NCI-H2196 (cell line): ENCODE data around the gene C9.
"Not testable (repeated sequence)": the region's sequence is repeated elsewhere in the genome, so short reads cannot be mapped to it uniquely, and the experiment has no call there.

Experiments used
- DNase-seq: peaks from one replicate; lab custom pipeline; 2025; ENCODE audit not compliant: unreplicated experiment; lab: John Stamatoyannopoulos, UW

C9 gene

DNA sequence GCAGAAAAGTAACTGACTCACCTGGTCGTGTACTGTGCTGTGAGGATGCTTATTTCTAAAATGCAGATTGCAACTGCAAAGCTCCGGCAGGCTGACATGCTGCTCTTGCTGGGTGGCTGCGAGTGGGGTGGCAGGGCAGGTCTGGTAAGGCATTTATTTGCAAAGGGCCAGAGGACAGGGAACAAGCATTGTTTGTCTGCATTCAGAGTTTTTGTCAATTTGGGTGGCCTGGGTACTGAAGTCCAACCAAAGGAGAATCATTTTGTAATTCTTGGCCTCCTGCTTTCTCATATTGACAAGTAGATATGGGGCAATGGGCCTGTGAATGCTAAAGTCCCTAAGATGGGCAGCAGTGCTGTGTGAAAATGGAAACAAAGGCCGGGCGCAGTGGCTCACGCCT, at the start of gene C9:
C9 (minus strand) TSS at position 129 of the 400 bp plus-strand sequence; CDS start at position 98, 31 bp downstream.
- no peak for DNase-seq

GRCh38 chr5:39413771-39414170, 49.5 kb upstream of the C9 start:
- DNase-seq = no peak

GRCh38 chr5:39412721-39413394, 48.6 kb upstream of the C9 start:
- DNase-seq = no peak

DNA sequence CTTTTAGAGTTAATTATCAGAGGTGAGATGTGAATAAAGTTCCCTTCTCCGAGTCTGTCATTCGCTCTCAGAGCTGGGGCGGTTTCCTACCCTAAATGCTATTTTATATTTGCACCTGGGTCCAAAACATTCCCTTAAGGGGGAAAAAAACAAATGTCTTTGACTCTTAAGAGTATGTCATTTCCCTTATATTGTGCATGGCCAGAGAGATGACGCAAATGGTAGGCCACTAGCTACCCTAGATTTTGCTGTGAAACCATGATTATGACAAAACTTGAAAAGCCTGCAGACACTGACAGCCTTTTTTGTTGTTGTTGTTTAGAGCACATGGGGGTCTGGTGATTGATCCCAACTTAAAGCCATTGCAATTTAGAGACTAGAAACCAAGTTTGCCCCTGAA, 47.7 kb upstream of the C9 start:
- DNase-seq = no peak

- DNase-seq = no peak
Observed at GRCh38 chr5:39411061-39411460, 46.8 kb upstream of the C9 start.

DNA sequence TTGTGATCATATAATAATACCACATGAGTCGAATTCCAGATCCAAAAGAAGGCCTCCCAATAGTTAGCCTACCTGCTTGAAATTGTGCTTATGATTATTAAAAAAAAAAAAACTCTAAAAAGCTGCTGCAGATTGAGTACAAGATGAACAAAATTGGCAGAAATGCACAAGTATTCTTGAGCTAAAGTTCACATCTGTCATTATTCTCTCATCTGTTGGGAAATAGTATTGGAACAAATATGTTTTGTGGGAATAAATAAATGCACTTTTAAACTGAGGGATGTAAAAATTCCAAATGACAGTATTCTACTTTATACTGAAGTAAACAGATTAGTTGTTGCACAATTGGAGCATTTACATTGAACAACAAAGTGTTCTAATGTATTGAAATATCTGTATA, 44.7 kb upstream of the C9 start:
- DNase-seq = no peak

DNA sequence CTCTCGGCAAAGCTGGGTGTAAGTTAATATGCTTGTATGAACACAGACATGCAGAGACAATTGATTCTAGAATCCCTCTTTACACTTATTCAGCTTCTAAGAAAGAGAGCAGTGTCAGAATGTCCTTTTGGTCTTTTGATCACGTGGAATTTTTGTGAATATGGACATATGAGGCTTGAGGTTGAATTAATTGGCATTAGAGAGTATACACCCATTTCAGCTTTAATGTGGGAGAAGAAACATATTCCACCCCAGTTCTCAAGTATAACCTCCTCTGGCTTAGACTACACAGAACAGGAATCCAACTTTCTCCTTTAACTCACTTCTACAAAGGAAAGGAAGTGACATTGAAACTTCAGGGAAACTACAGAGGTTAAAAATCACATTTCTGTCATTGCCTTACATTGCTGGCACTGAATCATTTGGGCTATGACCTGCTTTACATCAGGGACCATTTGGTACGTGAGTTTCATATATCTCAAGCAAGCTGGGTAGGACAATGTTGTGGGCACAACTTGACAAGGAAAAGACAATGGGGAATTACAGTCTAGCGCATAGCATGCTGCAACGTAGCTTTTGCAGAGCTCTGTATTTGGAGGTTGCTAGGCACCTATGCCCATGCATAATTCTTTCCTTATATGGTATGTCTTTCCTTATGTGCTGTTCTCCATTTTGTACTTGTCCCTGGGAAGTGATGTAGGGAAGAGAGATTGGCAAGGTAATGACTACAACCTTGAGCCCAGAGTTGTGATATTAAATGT, 41.0 kb upstream of the C9 start:
- no peak for DNase-seq

- DNase-seq = not testable (repeated sequence)
Observed at GRCh38 chr5:39403761-39404160, 39.5 kb upstream of the C9 start.

- not testable (repeated sequence) for DNase-seq
Observed at GRCh38 chr5:39402140-39402539, 37.8 kb upstream of the C9 start.

- no peak for DNase-seq
Observed at GRCh38 chr5:39400713-39401578, 36.7 kb upstream of the C9 start.

DNA sequence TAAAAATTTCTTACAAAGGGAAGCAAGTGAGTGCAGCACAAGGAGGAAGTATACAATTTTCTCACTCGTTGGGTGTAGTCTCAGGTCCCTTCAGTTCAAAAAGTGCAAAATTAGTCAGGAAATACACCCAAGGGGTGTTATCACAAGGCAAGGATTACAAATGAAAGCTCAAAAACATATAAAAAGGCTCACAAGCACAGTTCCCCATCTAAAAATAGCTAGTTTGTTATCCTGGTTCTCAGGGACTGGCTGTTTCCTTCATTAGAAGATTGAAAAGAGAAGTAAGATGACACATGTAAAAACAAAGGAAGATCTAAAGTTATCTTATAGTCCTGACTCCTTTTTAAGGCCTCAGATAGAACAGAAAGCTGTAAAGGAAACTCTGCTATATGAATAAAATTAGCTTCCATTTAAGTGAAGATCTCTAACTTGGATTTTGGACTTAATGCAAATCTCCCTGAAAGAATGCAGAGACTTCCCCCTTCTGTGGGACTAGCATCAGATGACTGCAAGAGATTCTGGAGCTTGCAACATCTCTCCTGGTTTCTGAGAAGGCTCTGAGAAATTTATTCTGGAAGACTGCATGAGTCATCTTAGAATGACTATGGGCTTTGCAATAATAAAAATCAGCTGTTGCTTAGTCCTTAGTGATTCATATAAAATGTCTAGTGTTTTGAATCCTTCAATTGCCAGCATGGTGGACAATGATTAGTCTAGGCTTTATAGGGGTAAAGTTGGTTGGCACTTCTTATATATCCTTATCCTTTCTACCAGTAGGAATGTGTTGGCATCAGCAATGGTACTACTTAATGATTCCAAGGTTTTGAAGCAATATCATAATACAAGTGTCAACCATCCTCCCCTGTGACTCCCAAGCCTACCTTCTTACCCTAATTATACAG, 35.1 kb upstream of the C9 start:
- no peak for DNase-seq

- DNase-seq = no peak
Observed at GRCh38 chr5:39396843-39397242, 32.5 kb upstream of the C9 start.

DNA sequence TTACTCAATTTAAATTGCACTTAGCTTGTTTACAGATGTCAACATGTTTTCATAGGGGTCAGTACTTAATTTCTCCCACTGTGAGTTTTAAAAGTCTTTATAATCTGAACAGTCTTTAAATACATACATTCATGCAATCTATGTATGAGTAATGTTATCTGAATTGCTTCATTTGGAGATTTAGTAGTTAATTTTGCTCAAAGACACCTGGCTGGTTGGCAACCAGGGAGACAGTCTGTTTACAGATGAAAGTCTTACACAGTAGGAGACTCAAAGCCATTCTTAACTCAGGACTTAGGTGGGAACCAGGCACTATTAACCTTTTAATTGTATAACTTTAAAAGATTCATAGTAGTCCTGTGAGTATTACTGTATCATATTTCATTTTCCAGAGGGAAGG, 31.2 kb upstream of the C9 start:
- no peak for DNase-seq

DNA sequence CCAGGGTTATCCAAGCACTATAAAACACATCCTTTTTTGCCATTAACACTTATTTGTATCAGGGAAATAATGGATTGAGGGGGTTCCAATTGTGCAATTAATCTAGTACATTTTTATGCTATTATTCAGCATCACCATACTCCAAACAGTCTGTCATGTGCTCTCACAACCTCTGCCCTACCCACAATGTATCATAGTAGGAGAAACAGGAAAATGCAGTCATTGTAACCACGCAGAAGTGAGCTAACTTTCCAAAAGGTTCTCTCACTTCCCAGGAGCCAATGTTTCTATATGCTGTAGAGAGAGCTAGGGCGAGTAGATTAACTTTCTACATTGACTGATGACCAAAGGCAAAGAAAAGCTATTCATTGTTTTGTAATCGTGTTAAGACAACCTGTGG, 30.7 kb upstream of the C9 start:
- no peak for DNase-seq

- DNase-seq = no peak
Observed at GRCh38 chr5:39390945-39391344, 26.6 kb upstream of the C9 start.

DNA sequence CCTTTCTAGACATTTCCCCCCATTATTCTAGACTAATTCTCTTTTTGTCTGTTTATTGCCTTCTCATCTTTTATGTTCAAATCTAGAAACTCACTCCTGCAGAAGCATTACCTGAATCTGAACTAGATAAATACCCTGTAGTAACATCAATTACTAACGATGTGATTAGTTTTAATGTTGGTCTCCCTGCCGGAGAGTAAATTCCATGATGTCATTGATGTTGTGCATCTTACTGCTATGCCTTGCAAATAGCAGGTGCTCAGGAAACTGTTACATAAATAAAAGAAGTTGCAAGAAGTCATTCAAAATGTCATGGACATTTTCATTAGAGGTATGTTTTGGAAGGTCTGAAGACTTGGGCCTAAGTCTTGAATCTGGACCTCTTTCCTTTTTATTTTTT, 23.0 kb upstream of the C9 start:
- DNase-seq = no peak

- no peak for DNase-seq
Observed at GRCh38 chr5:39384271-39384670, 20.0 kb upstream of the C9 start.

DNA sequence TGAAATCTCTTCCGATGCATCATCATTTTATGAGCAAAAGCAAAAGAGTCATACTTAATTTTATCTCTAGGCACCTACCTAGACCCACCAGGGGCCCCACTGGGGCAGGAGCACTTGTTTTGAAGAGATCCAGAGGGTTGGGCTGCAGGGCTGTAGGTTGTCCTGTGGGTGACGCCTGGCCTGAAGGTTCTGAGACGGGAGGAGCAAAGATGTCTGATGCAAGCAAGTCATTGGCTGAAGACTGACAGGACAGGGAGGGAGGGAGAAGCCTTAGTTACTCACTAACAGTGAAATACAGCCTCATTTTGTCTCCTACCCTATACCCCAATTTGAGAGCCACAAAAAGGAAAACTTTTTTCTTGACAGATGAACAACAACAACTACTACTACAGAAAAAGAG, 17.1 kb upstream of the C9 start:
- DNase-seq = no peak

DNA sequence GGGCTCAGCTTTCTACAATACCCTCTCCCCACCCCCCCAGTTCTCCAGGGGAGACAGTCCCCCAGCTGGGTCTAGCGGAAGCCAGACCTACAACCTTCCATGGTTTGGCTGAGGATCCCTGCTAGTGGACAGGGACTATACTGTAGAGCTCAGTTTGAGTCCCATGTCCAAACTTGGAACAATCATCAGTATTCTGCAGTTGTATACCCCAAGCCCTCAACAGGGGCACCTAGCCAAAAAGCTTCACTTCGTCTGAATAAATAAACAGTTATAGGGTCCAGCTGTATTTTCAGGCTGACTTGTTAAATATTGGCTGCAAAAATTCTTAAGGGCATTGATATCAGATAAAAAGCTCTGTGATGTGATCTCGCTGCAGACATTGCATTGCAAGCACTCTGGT, 15.4 kb upstream of the C9 start:
- no peak for DNase-seq

GRCh38 chr5:39377613-39378012, 13.3 kb upstream of the C9 start:
- DNase-seq = no peak

- DNase-seq = peak; percentile 63
Observed at GRCh38 chr5:39376293-39376714, 12.0 kb upstream of the C9 start.
